Measurements from ENCODE around the gene RRP1.

Gene RRP1

DNA sequence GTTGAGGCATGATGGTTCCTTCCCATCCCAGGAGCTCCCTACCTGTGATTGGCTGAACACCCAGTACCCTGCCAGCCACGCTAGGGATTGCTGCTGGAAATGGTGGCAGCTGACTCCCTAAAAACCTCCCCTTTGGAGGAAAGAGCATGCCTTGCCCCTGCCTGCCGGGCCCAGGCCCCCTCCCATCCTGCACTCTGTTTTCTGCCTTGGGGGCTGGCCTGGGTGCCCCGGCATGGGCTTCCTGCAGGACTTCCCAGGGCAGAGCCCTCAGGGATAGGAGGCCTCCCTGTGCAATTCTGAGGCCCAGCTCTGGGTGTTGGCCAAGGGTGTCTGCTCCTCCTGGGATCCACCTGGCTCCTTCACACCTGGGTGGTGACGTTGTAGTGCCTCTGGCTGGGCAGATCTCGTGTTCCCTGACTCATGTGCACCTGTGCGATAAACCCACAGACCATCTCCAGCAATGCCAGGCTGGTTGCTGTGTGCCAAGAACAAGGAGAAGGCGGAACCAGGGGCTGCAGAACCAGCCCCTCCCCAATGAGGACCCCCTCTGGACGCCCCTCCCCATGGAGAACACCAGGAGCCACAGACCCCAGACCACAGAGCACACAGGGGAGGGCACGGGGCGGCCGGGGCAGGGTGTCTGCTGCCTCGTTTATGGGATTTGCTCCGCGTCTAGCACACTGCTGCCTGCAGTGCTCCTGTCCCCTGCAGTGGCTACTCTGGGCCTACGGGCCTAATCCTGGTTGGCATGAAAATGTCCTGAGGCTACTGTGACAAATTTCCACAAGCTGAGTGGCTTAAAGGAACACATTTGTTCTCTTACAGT is 26.9 kb upstream of the RRP1 start:
- TF ChIP-seq, protein P1, sequence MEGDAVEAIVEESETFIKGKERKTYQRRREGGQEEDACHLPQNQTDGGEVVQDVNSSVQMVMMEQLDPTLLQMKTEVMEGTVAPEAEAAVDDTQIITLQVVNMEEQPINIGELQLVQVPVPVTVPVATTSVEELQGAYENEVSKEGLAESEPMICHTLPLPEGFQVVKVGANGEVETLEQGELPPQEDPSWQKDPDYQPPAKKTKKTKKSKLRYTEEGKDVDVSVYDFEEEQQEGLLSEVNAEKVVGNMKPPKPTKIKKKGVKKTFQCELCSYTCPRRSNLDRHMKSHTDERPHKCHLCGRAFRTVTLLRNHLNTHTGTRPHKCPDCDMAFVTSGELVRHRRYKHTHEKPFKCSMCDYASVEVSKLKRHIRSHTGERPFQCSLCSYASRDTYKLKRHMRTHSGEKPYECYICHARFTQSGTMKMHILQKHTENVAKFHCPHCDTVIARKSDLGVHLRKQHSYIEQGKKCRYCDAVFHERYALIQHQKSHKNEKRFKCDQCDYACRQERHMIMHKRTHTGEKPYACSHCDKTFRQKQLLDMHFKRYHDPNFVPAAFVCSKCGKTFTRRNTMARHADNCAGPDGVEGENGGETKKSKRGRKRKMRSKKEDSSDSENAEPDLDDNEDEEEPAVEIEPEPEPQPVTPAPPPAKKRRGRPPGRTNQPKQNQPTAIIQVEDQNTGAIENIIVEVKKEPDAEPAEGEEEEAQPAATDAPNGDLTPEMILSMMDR (IDR thresholded peaks at IDR 0.05; ENCODE audit: unreplicated experiment in 3 of 3): no peak
- H3K36me3 Mint-ChIP-seq (ENCODE audit: low read depth): peaks cover 12% of the 10 kb centered on the region
- H3K4me1 Mint-ChIP-seq: peaks cover 16% of the 10 kb centered on the region
- no peak overlapping the region for H3K4me3 Mint-ChIP-seq
- H3K27me3 Mint-ChIP-seq (ENCODE audit: low read depth): no peaks in the 10 kb centered on the region
- no peaks in the 10 kb centered on the region for H3K9me3 Mint-ChIP-seq
- no peak overlapping the region for H3K27ac Mint-ChIP-seq

DNA sequence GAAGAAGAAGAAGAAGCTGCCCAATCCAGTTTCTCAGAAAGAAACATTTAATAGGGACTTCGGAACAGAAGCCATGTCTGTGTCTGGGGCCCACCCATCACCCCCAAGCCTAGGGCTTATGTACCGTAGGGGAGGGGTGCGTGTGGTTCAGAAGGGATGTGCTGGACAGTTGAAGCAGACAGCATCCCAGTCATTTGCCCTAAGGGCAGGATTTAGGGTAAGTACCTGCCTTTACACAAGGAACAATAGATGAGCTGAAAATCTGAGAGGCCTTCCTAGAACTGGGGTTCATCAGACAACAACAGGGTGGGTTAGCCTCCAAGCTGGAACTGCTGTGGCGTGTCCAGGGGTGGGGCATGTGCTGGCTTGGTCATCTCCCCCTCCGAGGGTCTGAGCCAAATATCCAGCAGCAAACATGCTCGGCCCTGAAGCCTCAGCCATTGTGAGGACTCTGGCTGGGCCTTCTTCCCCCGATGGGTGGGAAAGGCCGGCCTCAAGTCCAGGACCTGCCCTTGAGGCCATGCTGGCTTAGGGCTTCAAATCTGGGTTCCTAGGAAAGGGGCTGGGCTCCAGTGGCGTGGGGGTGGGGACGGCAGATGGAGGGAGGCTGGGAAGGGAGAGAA is 25.4 kb upstream of the RRP1 start:
- H3K4me1 Mint-ChIP-seq: peaks cover 10% of the 10 kb centered on the region
- H3K27me3 Mint-ChIP-seq (ENCODE audit: low read depth): no peaks in the 10 kb centered on the region
- no peaks in the 10 kb centered on the region for H3K9me3 Mint-ChIP-seq
- peaks cover 9% of the 10 kb centered on the region for H3K36me3 Mint-ChIP-seq (ENCODE audit: low read depth)
- TF ChIP-seq, protein P1 (IDR thresholded peaks at IDR 0.05; ENCODE audit: unreplicated experiment in 3 of 3): no peak
- H3K4me3 Mint-ChIP-seq: no peak overlapping the region
- H3K27ac Mint-ChIP-seq: no peak overlapping the region

DNA sequence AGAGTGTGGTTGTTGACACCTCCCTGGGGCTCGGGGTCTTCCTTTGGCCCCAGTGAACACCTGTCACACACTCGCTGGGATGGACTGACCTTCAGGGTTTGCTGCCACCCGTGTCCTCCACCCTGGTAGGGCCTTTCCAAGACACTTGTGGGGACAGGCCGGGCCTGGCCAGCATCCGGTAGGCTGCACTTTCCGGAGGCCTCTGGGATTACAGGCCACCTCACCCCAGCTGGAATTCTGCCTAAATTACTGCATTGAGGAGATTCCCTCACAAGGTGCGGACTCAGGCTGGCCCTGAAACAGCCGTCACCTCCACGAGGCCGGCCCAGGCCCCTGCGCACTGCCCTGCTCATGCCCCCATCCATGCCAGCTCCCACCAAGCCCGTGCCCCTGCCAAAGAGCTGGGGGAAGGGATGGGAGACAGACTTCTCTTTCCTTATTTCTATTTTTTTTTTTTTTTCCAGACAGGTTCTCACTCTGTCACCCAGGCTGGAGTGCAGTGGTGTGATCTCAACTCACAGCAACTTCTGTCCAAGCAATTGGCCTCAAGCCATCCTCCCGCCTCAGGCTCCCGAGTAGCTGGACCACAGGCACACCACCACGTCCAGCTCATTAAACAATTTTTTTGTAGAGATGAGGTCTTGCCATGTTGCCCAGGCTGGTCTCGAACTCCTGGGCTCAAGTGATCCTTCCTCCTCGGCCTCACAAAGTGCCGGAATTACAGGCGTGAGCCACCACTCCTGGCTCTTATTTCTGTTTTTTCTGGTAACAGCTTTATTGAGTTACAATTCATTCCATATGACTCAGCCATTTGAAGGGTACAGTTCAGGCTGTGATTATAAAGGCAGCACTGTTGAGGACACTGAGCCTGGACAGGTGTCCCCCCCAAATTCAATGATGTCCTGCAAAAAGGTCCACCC is 24.5 kb upstream of the RRP1 start:
- H3K36me3 Mint-ChIP-seq (ENCODE audit: low read depth): peaks cover 9% of the 10 kb centered on the region

DNA sequence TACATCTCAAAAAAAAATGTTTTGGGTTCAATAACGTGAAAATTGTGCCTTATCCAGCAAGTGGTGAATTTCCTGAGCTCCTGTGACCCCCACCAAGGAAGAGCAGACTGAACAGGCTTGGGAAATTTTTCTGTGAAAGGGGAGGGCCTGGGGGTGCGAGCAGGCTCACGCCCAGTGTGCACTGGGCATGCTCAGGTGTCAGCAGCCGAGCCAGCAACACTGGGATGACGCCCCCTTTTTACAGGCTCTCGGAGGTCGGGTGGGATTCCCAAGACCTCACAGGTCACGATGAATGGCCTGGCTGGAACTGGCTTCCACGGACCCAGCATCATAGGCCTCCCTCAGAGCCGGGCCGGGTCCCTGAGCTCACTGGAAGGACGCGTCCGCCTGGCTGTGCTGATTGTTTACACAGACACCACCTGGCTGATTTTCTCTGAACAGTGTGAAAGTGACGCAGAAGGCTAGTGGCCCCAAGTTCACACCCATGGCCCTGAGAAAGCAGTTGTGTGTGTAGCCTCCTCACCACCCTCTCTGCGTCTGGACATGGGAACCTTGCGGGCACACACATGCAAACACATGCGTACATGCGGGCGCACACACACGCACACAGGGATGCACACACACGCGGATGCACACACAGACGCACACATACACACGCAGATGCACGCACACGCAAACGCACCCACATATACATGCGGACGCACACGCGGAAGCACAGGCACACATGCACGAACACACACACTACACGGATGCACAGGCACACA is 22.5 kb upstream of the RRP1 start:
- H3K36me3 Mint-ChIP-seq (ENCODE audit: low read depth): peaks cover 9% of the 10 kb centered on the region
- peaks cover 12% of the 10 kb centered on the region for H3K4me1 Mint-ChIP-seq
- H3K4me3 Mint-ChIP-seq: no peak overlapping the region
- TF ChIP-seq, protein P1 (IDR thresholded peaks at IDR 0.05; ENCODE audit: unreplicated experiment in 3 of 3): no peak
- H3K27me3 Mint-ChIP-seq (ENCODE audit: low read depth): no peaks in the 10 kb centered on the region
- H3K9me3 Mint-ChIP-seq: no peaks in the 10 kb centered on the region
- peak overlapping the region in 1 of 3 experiments; percentile 79 for H3K27ac Mint-ChIP-seq

More for the DNA sequence above, 24.5 kb upstream of the RRP1 start:
- TF ChIP-seq, protein P1 (IDR thresholded peaks at IDR 0.05; ENCODE audit: unreplicated experiment in 3 of 3): no peak
- Mint-ChIP-seq H3K9me3 (no peaks in the 10 kb centered on the region), H3K4me3 (no peak overlapping the region), H3K27me3 (ENCODE audit: low read depth) (no peaks in the 10 kb centered on the region), H3K27ac (no peak overlapping the region), H3K4me1 (peaks cover 12% of the 10 kb centered on the region)

DNA sequence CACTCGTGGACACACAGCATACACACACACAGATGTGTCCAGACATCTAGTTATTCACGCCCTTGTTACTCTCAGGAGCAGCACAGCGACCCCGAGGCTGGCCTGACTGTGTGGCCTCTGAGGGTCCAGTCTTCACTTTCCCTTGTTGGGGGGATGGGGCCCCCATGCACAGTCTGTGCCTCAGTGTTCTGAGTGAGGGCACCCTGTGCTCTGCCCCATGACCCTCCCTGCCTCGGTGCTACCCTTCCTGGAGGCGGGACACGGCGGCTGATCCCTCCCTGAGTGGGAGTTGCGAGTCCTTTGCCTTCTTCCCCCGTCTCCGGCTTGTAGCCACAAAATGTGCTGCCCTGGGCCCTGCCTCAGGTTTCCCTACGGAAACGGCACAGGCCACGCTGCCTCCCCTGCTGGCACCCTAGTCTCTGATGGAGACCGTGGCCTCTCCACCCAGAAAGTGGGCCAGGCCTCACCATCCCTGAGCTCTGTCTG is 21.8 kb upstream of the RRP1 start:
- peak overlapping the region in 1 of 3 experiments; percentile 79 for H3K27ac Mint-ChIP-seq
- no peak overlapping the region for H3K4me3 Mint-ChIP-seq
- H3K27me3 Mint-ChIP-seq (ENCODE audit: low read depth): no peaks in the 10 kb centered on the region
- TF ChIP-seq, protein P1 (IDR thresholded peaks at IDR 0.05; ENCODE audit: unreplicated experiment in 3 of 3): no peak
- peaks cover 12% of the 10 kb centered on the region for H3K4me1 Mint-ChIP-seq
- peaks cover 9% of the 10 kb centered on the region for H3K36me3 Mint-ChIP-seq (ENCODE audit: low read depth)
- H3K9me3 Mint-ChIP-seq: no peaks in the 10 kb centered on the region
